ENCODE measurements around the gene DYRK3. TPM values are rescaled to one million over a fixed set of nuclear protein-coding genes. Genes with fewer than 3 reads are reported as not detected.

The DYRK3 gene
- total RNA-seq, 4 donors from 2014 or later, result 2.5 to 9.1 (median 4.0) TPM

DNA sequence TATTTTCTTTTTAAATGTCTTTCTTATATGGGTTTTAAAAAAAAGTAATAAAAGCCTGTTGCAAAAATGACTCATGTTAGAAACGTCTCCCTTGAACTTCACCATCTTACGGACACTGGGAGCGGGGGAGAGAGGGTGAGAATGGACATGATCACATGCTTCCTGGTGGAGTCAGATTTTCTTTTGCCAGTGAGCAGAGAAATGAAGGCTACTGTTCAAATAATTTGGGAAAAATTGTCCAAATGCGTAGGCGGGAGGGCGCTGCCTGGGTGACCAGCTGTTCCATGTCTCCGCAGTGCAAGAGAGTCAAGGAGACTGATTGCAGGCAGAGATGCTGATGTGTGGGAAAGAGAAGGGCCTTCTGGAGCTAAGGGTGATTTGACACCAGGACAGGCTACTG is 46.1 kb upstream of the DYRK3 start:
- intact Hi-C loops (cut with DNase I), result no loop called here
- H3K4me1 ChIP-seq, result peaks cover 65 to 92% (median 78%) of the 10 kb centered on the region in 3 donors
- peak overlapping the region; percentile 85 to 89 (median 88) for H3K27ac ChIP-seq
- peaks cover 12 to 89% (median 14%) of the 10 kb centered on the region in 3 donors for H3K36me3 ChIP-seq
- no peaks in the 10 kb centered on the region for H3K9me3 ChIP-seq
- 50 to 63% methylated on average over 7 of the region's 7 CpGs for WGBS, 2 donors
- no peak for DNase-seq
- H3K4me3 ChIP-seq, result no peak overlapping the region
- TF ChIP-seq POLR2A (IDR thresholded peaks at IDR 0.05), result no peak
- TF ChIP-seq, protein P1, sequence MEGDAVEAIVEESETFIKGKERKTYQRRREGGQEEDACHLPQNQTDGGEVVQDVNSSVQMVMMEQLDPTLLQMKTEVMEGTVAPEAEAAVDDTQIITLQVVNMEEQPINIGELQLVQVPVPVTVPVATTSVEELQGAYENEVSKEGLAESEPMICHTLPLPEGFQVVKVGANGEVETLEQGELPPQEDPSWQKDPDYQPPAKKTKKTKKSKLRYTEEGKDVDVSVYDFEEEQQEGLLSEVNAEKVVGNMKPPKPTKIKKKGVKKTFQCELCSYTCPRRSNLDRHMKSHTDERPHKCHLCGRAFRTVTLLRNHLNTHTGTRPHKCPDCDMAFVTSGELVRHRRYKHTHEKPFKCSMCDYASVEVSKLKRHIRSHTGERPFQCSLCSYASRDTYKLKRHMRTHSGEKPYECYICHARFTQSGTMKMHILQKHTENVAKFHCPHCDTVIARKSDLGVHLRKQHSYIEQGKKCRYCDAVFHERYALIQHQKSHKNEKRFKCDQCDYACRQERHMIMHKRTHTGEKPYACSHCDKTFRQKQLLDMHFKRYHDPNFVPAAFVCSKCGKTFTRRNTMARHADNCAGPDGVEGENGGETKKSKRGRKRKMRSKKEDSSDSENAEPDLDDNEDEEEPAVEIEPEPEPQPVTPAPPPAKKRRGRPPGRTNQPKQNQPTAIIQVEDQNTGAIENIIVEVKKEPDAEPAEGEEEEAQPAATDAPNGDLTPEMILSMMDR (IDR thresholded peaks at IDR 0.05), result no peak
- H3K27me3 ChIP-seq, result no peaks in the 10 kb centered on the region

DNA sequence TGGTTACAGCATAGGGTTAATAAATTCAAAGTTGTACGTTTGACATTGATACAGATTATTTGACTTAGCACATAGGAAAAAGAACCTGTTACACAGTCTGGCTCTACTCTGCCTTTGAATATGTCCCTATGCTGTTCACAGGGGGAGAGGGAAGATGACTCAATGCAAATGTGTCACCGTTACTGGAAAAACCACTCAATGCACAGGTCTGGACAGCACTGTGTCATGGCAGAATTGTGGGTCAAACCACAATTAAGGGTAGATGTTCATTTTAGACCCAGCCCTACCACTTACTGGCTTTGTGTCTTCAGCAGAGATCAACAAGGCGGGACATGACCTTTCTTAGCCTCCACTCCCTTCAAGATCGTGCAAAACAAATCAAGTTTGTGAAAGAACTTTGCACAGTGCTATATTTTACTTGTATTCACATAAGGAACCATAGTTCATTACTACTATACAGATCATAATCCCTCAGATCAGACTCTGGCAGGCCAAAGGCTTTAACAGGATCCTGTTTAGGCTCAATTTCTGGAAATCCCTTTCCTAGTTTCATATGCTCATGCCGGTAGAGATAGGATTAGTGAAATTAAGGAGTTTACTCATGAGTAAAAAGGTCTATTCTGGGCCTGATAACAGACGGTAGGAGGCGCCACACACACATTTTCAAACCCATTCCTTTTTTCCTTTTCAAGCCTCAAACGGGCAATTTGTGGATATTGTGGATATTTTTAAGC is 45.1 kb upstream of the DYRK3 start:
- H3K9me3 ChIP-seq, result no peaks in the 10 kb centered on the region
- H3K4me1 ChIP-seq, result peaks cover 55 to 82% (median 68%) of the 10 kb centered on the region in 3 donors
- H3K36me3 ChIP-seq, result peaks cover 11 to 89% (median 14%) of the 10 kb centered on the region in 3 donors
- no peaks in the 10 kb centered on the region for H3K27me3 ChIP-seq
- no peak for TF ChIP-seq POLR2A (IDR thresholded peaks at IDR 0.05)
- TF ChIP-seq, protein P1 (IDR thresholded peaks at IDR 0.05), result peak in 5 of 6 experiments; percentile 23 to 78 (median 56)
- no peak for DNase-seq
- WGBS, 2 donors, result 26 to 29% methylated on average over 8 of the region's 8 CpGs
- H3K4me3 ChIP-seq, result no peak overlapping the region
- peak overlapping the region; percentile 85 to 89 (median 88) for H3K27ac ChIP-seq
- intact Hi-C loops (cut with DNase I), result no loop called here

DNA sequence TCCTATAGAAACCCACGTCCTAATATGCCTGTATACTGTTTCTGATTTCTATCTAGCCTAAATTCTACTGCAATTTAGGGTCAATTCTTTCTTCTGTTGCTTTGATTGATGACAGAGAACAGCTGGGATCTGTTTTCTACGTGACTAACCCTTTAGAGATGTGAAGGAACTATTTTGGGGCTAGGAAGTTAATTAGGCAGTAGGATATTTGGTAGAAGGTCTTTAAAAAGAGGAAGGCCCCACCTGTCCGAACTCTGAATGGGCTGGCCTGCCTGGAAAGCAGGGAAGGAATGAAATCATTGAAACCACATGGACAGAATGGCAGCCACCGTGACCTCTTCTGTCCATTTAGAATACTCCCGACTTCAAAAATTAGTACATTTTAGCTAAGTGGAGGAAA is 44.1 kb upstream of the DYRK3 start:
- no peak for DNase-seq
- peaks cover 14 to 90% (median 18%) of the 10 kb centered on the region in 3 donors for H3K36me3 ChIP-seq
- no peaks in the 10 kb centered on the region for H3K27me3 ChIP-seq
- TF ChIP-seq POLR2A (IDR thresholded peaks at IDR 0.05), result no peak
- TF ChIP-seq, protein P1 (IDR thresholded peaks at IDR 0.05), result no peak
- 69 to 70% methylated on average over 5 of the region's 5 CpGs for WGBS, 2 donors
- no peak overlapping the region for H3K4me3 ChIP-seq
- no peaks in the 10 kb centered on the region for H3K9me3 ChIP-seq
- H3K27ac ChIP-seq, result peak overlapping the region; percentile 64 to 89 (median 88)
- H3K4me1 ChIP-seq, result peaks cover 47 to 72% (median 57%) of the 10 kb centered on the region in 3 donors
- intact Hi-C loops (cut with DNase I), result no loop called here

DNA sequence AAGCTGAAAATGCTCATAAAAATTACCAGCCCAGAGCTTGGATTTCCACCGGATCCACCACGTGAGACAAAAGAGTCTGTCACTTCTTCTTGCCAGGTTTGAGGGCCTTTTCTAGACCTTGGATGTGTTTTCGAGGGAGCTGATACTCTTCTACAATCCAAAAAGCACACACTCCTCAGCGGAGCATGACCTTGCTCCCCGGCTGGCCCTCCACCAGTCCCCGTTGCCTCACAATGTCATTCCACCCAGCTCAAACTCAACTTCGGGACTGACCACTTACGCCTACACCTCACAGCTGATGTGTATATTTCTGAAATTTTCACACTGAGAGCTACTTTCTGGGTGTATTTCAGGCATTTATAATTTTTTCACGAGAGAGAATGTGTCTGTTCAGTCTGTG is 43.6 kb upstream of the DYRK3 start:
- peaks cover 43 to 67% (median 56%) of the 10 kb centered on the region in 3 donors for H3K4me1 ChIP-seq
- no peak for TF ChIP-seq POLR2A (IDR thresholded peaks at IDR 0.05)
- TF ChIP-seq, protein P1 (IDR thresholded peaks at IDR 0.05), result no peak
- intact Hi-C loops (cut with DNase I), result no loop called here
- no peak for DNase-seq
- peak overlapping the region in 3 of 4 donors; percentile 64 to 89 (median 88) for H3K27ac ChIP-seq
- H3K4me3 ChIP-seq, result no peak overlapping the region
- no peaks in the 10 kb centered on the region for H3K9me3 ChIP-seq
- 82 to 86% methylated on average over 9 of the region's 9 CpGs for WGBS, 2 donors
- H3K27me3 ChIP-seq, result no peaks in the 10 kb centered on the region
- peaks cover 14 to 90% (median 21%) of the 10 kb centered on the region in 3 donors for H3K36me3 ChIP-seq

DNA sequence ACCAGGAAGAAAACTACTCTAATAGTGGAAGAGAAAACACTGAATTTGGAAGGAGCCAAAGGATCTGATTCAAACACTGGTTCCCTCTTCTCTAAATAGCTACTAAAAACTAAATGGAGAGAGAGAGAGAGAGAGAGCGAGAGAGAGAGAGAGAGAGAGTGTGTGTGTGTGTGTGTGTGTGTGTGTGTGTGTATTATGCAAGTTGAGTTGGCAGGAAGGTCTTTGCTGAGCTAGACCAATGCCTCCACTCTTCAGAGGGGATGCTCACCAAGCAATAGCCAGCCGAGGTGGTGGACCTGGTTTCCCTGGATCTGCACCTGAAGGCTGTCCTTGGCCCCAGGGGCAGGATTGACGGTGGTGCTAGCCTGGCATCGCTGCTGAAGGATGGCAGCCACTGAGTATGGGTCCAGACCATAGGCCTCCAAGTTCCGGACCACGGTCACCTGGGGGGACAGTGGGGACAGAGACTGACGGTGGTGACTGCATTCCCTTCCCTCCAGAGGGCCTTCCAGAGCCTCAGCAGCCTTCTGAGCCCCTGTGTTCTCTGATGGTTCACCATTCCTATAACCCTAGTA is 41.9 kb upstream of the DYRK3 start:
- Histone ChIP-seq H3K4me1 (peaks cover 27 to 50% (median 40%) of the 10 kb centered on the region in 3 donors), H3K36me3 (peaks cover 13 to 89% (median 35%) of the 10 kb centered on the region in 3 donors), H3K9me3 (no peaks in the 10 kb centered on the region), H3K27me3 (no peaks in the 10 kb centered on the region), H3K27ac (peak overlapping the region in 1 of 4 donors; percentile 88), H3K4me3 (no peak overlapping the region)
- no peak for DNase-seq
- 92 to 94% methylated on average over 7 of the region's 7 CpGs for WGBS, 2 donors
- intact Hi-C loops (cut with DNase I), result no loop called here
- TF ChIP-seq, protein P1 (IDR thresholded peaks at IDR 0.05), result no peak
- no peak for TF ChIP-seq POLR2A (IDR thresholded peaks at IDR 0.05)
